Cardiac muscle cell (in vitro differentiated cells and primary cell): ENCODE measurements around the gene HAND2. TPM values are rescaled to one million over a fixed set of nuclear protein-coding genes. Genes with fewer than 3 reads are reported as not detected.

Source experiments
- DNase-seq, 2 donors: peaks; one replicate each; pipeline versions ENCODE4 v3.0.0 to v3.0.0-alpha.2; 2010 to 2017; ENCODE audit warnings: low read depth in 1 of 2, low spot score in 1 of 2
- H3K27ac ChIP-seq: fragments of 200-600 bp; sonication (generic); 2 replicates; pipeline ENCODE4 v1.5.1; 2016
- H3K27me3 ChIP-seq: fragments of 200-600 bp; sonication (generic); 2 replicates; pipeline ENCODE4 v1.6.0; 2016; ENCODE audit warnings: control low read depth
- H3K36me3 ChIP-seq: fragments of 200-600 bp; sonication (generic); 2 replicates; pipeline ENCODE4 v1.5.1; 2016; ENCODE audit warnings: control low read depth
- H3K4me1 ChIP-seq: fragments of 200-600 bp; sonication (generic); 2 replicates; pipeline ENCODE4 v1.8.1; 2017; ENCODE audit warnings: low read depth, mild to moderate bottlenecking, mixed run types
- H3K4me3 ChIP-seq: fragments of 200-600 bp; sonication (generic); 2 replicates; pipeline ENCODE4 v1.5.1; 2016; ENCODE audit warnings: mild to moderate bottlenecking
- H3K9me3 ChIP-seq: fragments of 200-600 bp; sonication (generic); 2 replicates; pipeline ENCODE4 v1.5.1; 2017; ENCODE audit warnings: low read depth, mild to moderate bottlenecking, control low read depth
- polyA plus RNA-seq: library from polyadenylated mRNA; unstranded; fragments of >200 nt; fragmentation: Nextera tagmentation; extraction: Ambion mirVana; gene quantifications from 2 replicates; pipeline ENCODE4 v1.2.1, GENCODE V29; 2016
- total RNA-seq: library from RNA; depleted of rRNA; stranded (reverse); fragments of >200 nt; gene quantifications from 2 replicates; pipeline ENCODE4 v1.2.3, GENCODE V29; 2016
- TF ChIP-seq, protein P1 (sequence below): IDR thresholded peaks from 2 replicates; pipeline ENCODE4 v1.5.1; 2012; ENCODE audit warnings: low read depth, mild to moderate bottlenecking, low read length

HAND2 gene
- total and polyA plus RNA-seq, 2 experiments from 2014 or later, result 175 to 607 TPM

DNA sequence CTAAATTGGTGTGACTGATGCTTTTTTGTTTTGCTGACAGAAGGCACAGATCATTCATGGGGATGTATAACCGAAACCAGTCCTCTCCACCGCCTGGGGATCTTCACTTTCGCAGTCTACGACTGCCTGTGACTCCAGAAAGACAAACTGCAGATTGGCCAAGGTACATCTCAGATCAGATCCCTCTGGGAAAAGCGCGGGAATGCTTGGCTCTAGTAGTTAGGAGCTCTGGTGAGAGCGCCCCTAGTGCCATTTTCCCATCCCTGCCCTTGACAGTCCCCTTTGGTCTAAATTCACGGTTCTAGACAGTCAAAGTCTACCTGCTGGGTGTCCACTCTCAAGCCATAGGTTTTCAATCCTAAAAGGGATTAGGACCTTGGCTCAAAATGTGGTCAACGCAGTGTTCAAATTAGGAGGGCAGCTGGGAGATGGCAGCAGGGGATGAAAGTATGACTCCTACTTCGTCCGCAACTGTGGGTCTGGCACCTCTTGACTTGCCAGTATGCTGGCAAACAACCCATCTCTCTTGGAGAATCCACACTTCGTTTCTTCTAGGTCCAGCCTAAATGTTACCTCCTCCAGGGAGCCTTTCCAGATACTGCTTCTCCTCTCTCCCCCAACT, 6.9 kb upstream of the HAND2 start:
- Histone ChIP-seq H3K4me3 (no peak overlapping the region), H3K36me3 (no peaks in the 10 kb centered on the region), H3K27me3 (peaks cover 77% of the 10 kb centered on the region), H3K27ac (no peak overlapping the region), H3K4me1 (peaks cover 21% of the 10 kb centered on the region), H3K9me3 (no peaks in the 10 kb centered on the region)
- TF ChIP-seq, protein P1, sequence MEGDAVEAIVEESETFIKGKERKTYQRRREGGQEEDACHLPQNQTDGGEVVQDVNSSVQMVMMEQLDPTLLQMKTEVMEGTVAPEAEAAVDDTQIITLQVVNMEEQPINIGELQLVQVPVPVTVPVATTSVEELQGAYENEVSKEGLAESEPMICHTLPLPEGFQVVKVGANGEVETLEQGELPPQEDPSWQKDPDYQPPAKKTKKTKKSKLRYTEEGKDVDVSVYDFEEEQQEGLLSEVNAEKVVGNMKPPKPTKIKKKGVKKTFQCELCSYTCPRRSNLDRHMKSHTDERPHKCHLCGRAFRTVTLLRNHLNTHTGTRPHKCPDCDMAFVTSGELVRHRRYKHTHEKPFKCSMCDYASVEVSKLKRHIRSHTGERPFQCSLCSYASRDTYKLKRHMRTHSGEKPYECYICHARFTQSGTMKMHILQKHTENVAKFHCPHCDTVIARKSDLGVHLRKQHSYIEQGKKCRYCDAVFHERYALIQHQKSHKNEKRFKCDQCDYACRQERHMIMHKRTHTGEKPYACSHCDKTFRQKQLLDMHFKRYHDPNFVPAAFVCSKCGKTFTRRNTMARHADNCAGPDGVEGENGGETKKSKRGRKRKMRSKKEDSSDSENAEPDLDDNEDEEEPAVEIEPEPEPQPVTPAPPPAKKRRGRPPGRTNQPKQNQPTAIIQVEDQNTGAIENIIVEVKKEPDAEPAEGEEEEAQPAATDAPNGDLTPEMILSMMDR, result no peak
- peak in 1 of 2 donors; percentile 44 for DNase-seq

GRCh38 chr4:173535957-173536356, 5.9 kb upstream of the HAND2 start:
- no peak overlapping the region for H3K27ac ChIP-seq
- H3K4me3 ChIP-seq, result no peak overlapping the region
- no peak for DNase-seq

GRCh38 chr4:173535165-173535902, 5.3 kb upstream of the HAND2 start:
- H3K4me1 ChIP-seq, result peaks cover 21% of the 10 kb centered on the region
- no peak overlapping the region for H3K27ac ChIP-seq
- peaks cover 62% of the 10 kb centered on the region for H3K27me3 ChIP-seq
- TF ChIP-seq, protein P1, result no peak
- no peak overlapping the region for H3K4me3 ChIP-seq
- no peak for DNase-seq
- H3K36me3 ChIP-seq, result no peaks in the 10 kb centered on the region
- H3K9me3 ChIP-seq, result no peaks in the 10 kb centered on the region

More at GRCh38 chr4:173535957-173536356, 5.9 kb upstream of the HAND2 start:
- Histone ChIP-seq H3K4me1 (peaks cover 21% of the 10 kb centered on the region), H3K27me3 (peaks cover 69% of the 10 kb centered on the region), H3K36me3 (no peaks in the 10 kb centered on the region), H3K9me3 (no peaks in the 10 kb centered on the region)
- TF ChIP-seq, protein P1, result no peak

- Histone ChIP-seq H3K9me3 (no peaks in the 10 kb centered on the region), H3K27ac (no peak overlapping the region), H3K4me3 (no peak overlapping the region), H3K36me3 (no peaks in the 10 kb centered on the region), H3K4me1 (peaks cover 18% of the 10 kb centered on the region), H3K27me3 (peaks cover 53% of the 10 kb centered on the region)
- TF ChIP-seq, protein P1, result no peak
- DNase-seq, result no peak
Observed at GRCh38 chr4:173534434-173534833, 4.4 kb upstream of the HAND2 start.

DNA sequence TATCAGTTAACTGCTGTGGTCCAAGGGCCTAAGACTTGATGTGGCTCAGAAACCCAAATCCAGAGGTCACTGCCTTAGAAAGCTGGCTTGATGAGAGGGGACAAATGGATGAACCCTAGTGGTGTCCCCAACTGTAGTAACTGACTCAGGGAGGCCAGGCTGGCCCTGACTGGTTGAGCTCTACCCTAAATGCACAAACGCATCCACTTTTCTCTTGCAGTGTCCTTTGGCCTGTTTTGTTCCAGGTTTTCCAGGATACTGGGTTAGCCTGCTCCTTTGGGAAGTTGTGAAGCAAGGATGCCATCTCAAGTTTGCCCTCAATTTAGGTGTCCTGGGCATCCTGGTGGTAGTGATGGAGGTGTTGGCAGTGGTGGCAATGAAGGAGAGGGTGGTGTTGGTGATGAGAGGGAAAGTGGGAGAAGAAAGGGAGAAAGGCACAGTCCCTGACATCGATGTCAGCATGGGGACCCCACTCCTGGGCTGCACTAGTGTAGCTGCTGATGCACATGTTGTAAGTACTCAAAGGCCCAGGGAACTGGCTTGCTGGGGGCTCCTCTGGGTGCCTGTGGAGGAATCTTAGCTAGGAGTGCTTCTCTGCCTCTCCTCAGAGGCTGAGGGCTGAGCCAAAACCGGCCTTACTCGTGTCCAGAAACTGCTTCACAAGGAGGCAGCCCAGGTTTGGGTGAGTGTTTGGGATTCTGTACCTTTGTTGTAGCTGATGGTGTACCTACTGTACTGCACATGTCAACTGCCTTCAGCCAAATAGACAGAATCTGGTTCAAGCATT, 2.9 kb upstream of the HAND2 start:
- peaks cover 13% of the 10 kb centered on the region for H3K4me1 ChIP-seq
- TF ChIP-seq, protein P1, result no peak
- H3K9me3 ChIP-seq, result no peaks in the 10 kb centered on the region
- no peaks in the 10 kb centered on the region for H3K36me3 ChIP-seq
- H3K4me3 ChIP-seq, result peak overlapping the region; percentile 96
- no peak for DNase-seq
- no peak overlapping the region for H3K27ac ChIP-seq
- H3K27me3 ChIP-seq, result peaks cover 46% of the 10 kb centered on the region
